HepG2 (cell line): ENCODE results near the gene CARD19. TPM values are rescaled to one million over a fixed set of nuclear protein-coding genes. Genes with fewer than 3 reads are reported as not detected.

Source experiments
- ATAC-seq: fragments of 200-7000 bp; cut with Tn5 transposase; 3 replicates; pipeline ENCODE4 v1.9.1; 2020; ENCODE audit warnings: mild to moderate bottlenecking, moderate library complexity
- BruUV-seq: library from RNA; stranded (reverse); fragments of 400-500 nt; replicated peaks from 2 replicates; lab custom pipeline; 2021; lab: Mats Ljungman, UMichigan
- CTCF ChIA-PET: fragments of 300-600 bp; formaldehyde crosslinking; extraction: SDS; loops from one replicate; lab custom pipeline; 2021; ENCODE audit warnings: low total read pairs, inconsistent platforms, low intra/inter-chr PET ratio; lab: Yijun Ruan, JAX
- POLR2A ChIA-PET: fragments of 350-600 bp; sonication (Branson Sonifier 250); formaldehyde crosslinking; loops from one replicate; lab custom pipeline; 2020; ENCODE audit warnings: antibody characterized with exemption, inconsistent platforms; lab: Yijun Ruan, JAX
- DNase-seq: peaks from one replicate; pipeline ENCODE4 v3.0.0-alpha.2; 2015; ENCODE audit warnings: low spot score
- FAIRE-seq: peaks from 3 replicates; lab custom pipeline; 2011; peaks lifted over from hg19 to GRCh38; lab: Jason Lieb, UNC
- H2AFZ ChIP-seq: one replicate; pipeline ENCODE4 v1.6.1; 2011; ENCODE audit warnings: low read length, inconsistent platforms
- H3K27ac ChIP-seq: fragments of 300-600 bp; 3 replicates; pipeline ENCODE4 v1.8.0; 2011; ENCODE audit warnings: mixed run types, mild to moderate bottlenecking, mixed read lengths, low read length, inconsistent platforms; ENCODE audit not compliant: insufficient read depth; ENCODE audit errors: extremely low read length
- H3K27me3 ChIP-seq, 2 experiments: fragments of 200-600 bp in 1 of 2; 2 replicates in 1 of 2; 3 replicates in 1 of 2; pipeline versions ENCODE4 v1.6.0 to v1.8.0; 2011; ENCODE audit warnings: low read length in 2 of 2, mild to moderate bottlenecking in 2 of 2, moderate library complexity in 2 of 2, inconsistent platforms in 1 of 2; ENCODE audit not compliant: insufficient read depth in 2 of 2, control insufficient read depth in 1 of 2
- H3K36me3 ChIP-seq, 2 experiments: fragments of 200-600 bp in 1 of 2; replicated peaks in 1 of 2; 2 replicates in 1 of 2; 3 replicates in 1 of 2; pipeline versions ENCODE4 v1.5.1 to v1.8.0; 2011; ENCODE audit warnings: low read length in 2 of 2, inconsistent platforms in 1 of 2; ENCODE audit not compliant: insufficient read depth in 2 of 2, control insufficient read depth in 1 of 2
- H3K4me1 ChIP-seq: 2 replicates; pipeline ENCODE4 v1.5.1; 2012; ENCODE audit warnings: low read length, inconsistent platforms; ENCODE audit not compliant: insufficient read depth
- H3K4me2 ChIP-seq: 2 replicates; pipeline ENCODE4 v1.6.0; 2011; ENCODE audit warnings: low read depth, low read length, inconsistent platforms
- H3K4me3 ChIP-seq, 3 experiments: fragments of 200-600 bp in 1 of 3; sonication (generic), shearing (Covaris generic) in 1 of 3; replicated peaks in 1 of 3; 2 replicates each; pipeline ENCODE4 v1.5.1; 2011 to 2016; ENCODE audit warnings: low read length in 3 of 3, inconsistent platforms in 2 of 3, low read depth in 2 of 3, mild to moderate bottlenecking in 2 of 3, control low read depth in 1 of 3, mixed read lengths in 1 of 3; ENCODE audit not compliant: insufficient read depth in 1 of 3
- H3K79me2 ChIP-seq: one replicate; pipeline ENCODE4 v1.6.1; 2011; ENCODE audit warnings: low read length, inconsistent platforms; ENCODE audit not compliant: insufficient read depth
- H3K9ac ChIP-seq: 2 replicates; pipeline ENCODE4 v1.6.0; 2011; ENCODE audit warnings: mild to moderate bottlenecking, low read depth, low read length, inconsistent platforms; ENCODE audit not compliant: insufficient read depth
- H3K9me3 ChIP-seq: 2 replicates; pipeline ENCODE4 v1.5.1; 2012; ENCODE audit warnings: mild to moderate bottlenecking, low read length
- H4K20me1 ChIP-seq: 2 replicates; pipeline ENCODE4 v1.6.0; 2011; ENCODE audit warnings: inconsistent platforms, mild to moderate bottlenecking, low read length, moderate library complexity; ENCODE audit not compliant: insufficient read depth
- E2F5 ChIP-seq: sonication (generic); formaldehyde crosslinking; conservative IDR thresholded peaks from 2 replicates; pipeline ENCODE4 v1.4.0; 2020; ENCODE audit warnings: missing genetic modification reagents
- ELK4 ChIP-seq: sonication (generic); formaldehyde crosslinking; IDR thresholded peaks from 2 replicates; pipeline ENCODE4 v1.9.0; 2021; ENCODE audit warnings: missing genetic modification reagents, borderline replicate concordance
- GLMP ChIP-seq: sonication (generic); formaldehyde crosslinking; IDR thresholded peaks from 2 replicates; pipeline ENCODE4 v1.9.0; 2021; ENCODE audit warnings: missing genetic modification reagents, mild to moderate bottlenecking, borderline replicate concordance
- KAT2B ChIP-seq: fragments of 150-350 bp; IDR thresholded peaks from 2 replicates; pipeline ENCODE4 v1.6.1; 2014; ENCODE audit warnings: low read depth, low read length, borderline replicate concordance
- KLF9 ChIP-seq: IDR thresholded peaks from 2 replicates; pipeline ENCODE4 v1.6.1; 2016; ENCODE audit warnings: low read depth
- MYC ChIP-seq: sonication (generic); formaldehyde crosslinking; IDR thresholded peaks from 2 replicates; pipeline ENCODE4 v1.9.0; 2021; ENCODE audit warnings: missing genetic modification reagents, borderline replicate concordance
- SAFB2 ChIP-seq: sonication (generic); formaldehyde crosslinking; IDR thresholded peaks from 2 replicates; pipeline ENCODE4 v1.5.1; 2020; ENCODE audit warnings: missing genetic modification reagents, low read depth, mild to moderate bottlenecking, borderline replicate concordance
- SAP130 ChIP-seq: IDR thresholded peaks from 2 replicates; pipeline ENCODE4 v1.6.1; 2016; ENCODE audit warnings: low read depth
- SOX6 ChIP-seq, 2 experiments: fragments of 450-650 bp in 1 of 2; sonication (generic) in 1 of 2; formaldehyde crosslinking in 1 of 2; IDR thresholded peaks; 2 replicates each; pipeline versions ENCODE4 v1.4.0 to v1.6.1; 2017 to 2020; ENCODE audit warnings: antibody characterized with exemption in 1 of 2, mild to moderate bottlenecking in 1 of 2, missing genetic modification reagents in 1 of 2
- SRSF9 ChIP-seq: fragments of 200-400 bp; formaldehyde crosslinking; IDR thresholded peaks from 2 replicates; pipeline ENCODE4 v1.6.1; 2018; ENCODE audit warnings: borderline replicate concordance, mild to moderate bottlenecking, low read depth, low read length; ENCODE audit not compliant: insufficient read depth, poor library complexity, severe bottlenecking
- THAP11 ChIP-seq: IDR thresholded peaks from 2 replicates; pipeline ENCODE4 v1.6.1; 2016; ENCODE audit warnings: missing biosample characterization, missing genetic modification reagents
- ZFP36L2 ChIP-seq: sonication (generic); formaldehyde crosslinking; IDR thresholded peaks from 2 replicates; pipeline ENCODE4 v1.4.0; 2020; ENCODE audit warnings: missing genetic modification reagents
- ZMYM3 ChIP-seq: sonication (generic); formaldehyde crosslinking; IDR thresholded peaks from 2 replicates; pipeline ENCODE4 v1.5.1; 2020; ENCODE audit warnings: mild to moderate bottlenecking, missing genetic modification reagents
- ZNF138 ChIP-seq: sonication (generic); formaldehyde crosslinking; IDR thresholded peaks from 2 replicates; pipeline ENCODE4 v1.5.0; 2020; ENCODE audit warnings: mild to moderate bottlenecking, low read depth, missing genetic modification reagents
- ZNF382 ChIP-seq: sonication (generic); formaldehyde crosslinking; IDR thresholded peaks from 2 replicates; pipeline ENCODE4 v1.5.0; 2020; ENCODE audit warnings: missing genetic modification reagents, mild to moderate bottlenecking, borderline replicate concordance
- ZNF749 ChIP-seq: sonication (generic); formaldehyde crosslinking; IDR thresholded peaks from 2 replicates; pipeline ENCODE4 v1.8.0; 2022; ENCODE audit warnings: mild to moderate bottlenecking, missing genetic modification reagents, moderate library complexity, borderline replicate concordance
- ZNF75D ChIP-seq: sonication (generic); formaldehyde crosslinking; IDR thresholded peaks from 2 replicates; pipeline ENCODE4 v1.8.1; 2023; ENCODE audit warnings: missing genetic modification reagents, mild to moderate bottlenecking, borderline replicate concordance
- ZNF776 ChIP-seq: sonication (generic); formaldehyde crosslinking; IDR thresholded peaks from 2 replicates; pipeline ENCODE4 v1.4.0; 2020; ENCODE audit warnings: mild to moderate bottlenecking, missing genetic modification reagents
- ZNF780A ChIP-seq: sonication (generic); formaldehyde crosslinking; IDR thresholded peaks from 2 replicates; pipeline ENCODE4 v1.8.0; 2022; ENCODE audit warnings: mild to moderate bottlenecking, missing genetic modification reagents, moderate library complexity
- WGBS: methylation state at CpG from one replicate; pipeline ENCODE4 v1.1.6; 2017; ENCODE audit warnings: low lambda C conversion rate; 5-methylcytosine and 5-hydroxymethylcytosine counted together
- in situ Hi-C: cut with HindIII; loops from 2 replicates; pipeline ENCODE4 v1.10.0; 2017; ENCODE audit warnings: low pct_unique_long_range_greater_than_20kb; ENCODE audit not compliant: extremely low pct_ligation_motif_present
- intact Hi-C: fragments of 100-400 bp; cut with micrococcal nuclease; formaldehyde crosslinking; loops from one replicate; pipeline ENCODE4 v1.10.0; 2022; ENCODE audit not compliant: unreplicated experiment
- polyA plus RNA-seq, 8 experiments: library from polyadenylated mRNA; depleted of rRNA in 3 of 8; stranded (reverse) in 7 of 8; unstranded in 1 of 8; fragments of >200 nt; fragmentation: Illumina TruSeq in 4 of 8; extraction: Trizol in 4 of 8; gene quantifications; 2 replicates each; pipeline versions ENCODE4 v1.2.1 to v1.2.3, GENCODE V29; 2011 to 2016; ENCODE audit warnings: low read depth in 4 of 8, missing spikeins in 1 of 8, mixed read lengths in 1 of 8; ENCODE audit not compliant: insufficient read depth in 1 of 8
- total RNA-seq, 5 experiments: library from RNA; depleted of rRNA; stranded (reverse); fragments of >200 nt; fragmentation: Illumina TruSeq; extraction: Trizol; gene quantifications; 2 replicates each; pipeline ENCODE4 v1.2.3, GENCODE V29; 2016; ENCODE audit warnings: low read depth in 1 of 5

CARD19 gene
- total and polyA plus RNA-seq, 2 of the 13 experiments (the other 11 are each of a cell fraction or from before 2014, with no cell fraction given): 18.4 to 47.2 TPM

DNA sequence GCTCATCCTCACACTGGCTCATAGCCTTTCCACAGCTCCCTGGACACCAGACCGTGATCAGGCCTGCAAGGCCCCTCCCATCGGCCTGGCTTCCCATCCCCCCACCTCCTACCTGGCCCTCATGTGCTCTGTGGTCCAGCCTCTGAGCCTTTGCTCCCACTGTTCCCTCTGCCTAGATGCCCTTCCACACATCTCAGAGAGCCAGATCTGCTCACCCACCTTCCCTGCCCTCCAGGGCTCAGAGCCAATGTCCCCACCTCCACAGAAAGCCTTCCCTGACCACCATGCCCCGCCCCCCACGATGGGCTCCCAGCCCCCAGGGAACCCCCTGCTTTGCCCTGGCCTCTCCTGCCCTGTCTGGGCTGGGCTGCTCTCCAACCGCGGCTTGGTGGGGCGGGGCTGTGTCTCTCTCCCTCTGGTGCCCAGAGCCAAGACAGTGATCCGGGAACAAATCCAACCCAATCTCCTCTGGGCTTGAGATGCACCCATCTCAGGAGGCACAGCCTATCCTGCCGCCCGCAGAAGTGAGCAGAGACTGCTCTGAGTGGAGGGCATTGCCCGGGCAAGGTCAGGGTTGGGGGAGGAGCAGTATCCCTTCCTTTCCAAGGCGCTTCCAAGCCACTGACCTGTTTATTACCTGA, 36.4 kb downstream of the CARD19 start (continued):
- TF ChIP-seq SOX6 (IDR thresholded peaks at IDR 0.05) (no peak), SOX6 (CRISPR knock-in tag; IDR thresholded peaks at IDR 0.05) (no peak), ZMYM3 (CRISPR knock-in tag) (peak; percentile 90), ZNF749 (0 out of 2 replicates have a peak, but pooled peaks have one; percentile 40), E2F5 (CRISPR knock-in tag) (no peak), ZNF780A (0 out of 2 replicates have a peak, but pooled peaks have one; percentile 2), ZNF138 (CRISPR knock-in tag) (no peak), SAFB2 (CRISPR knock-in tag) (no peak)

DNA sequence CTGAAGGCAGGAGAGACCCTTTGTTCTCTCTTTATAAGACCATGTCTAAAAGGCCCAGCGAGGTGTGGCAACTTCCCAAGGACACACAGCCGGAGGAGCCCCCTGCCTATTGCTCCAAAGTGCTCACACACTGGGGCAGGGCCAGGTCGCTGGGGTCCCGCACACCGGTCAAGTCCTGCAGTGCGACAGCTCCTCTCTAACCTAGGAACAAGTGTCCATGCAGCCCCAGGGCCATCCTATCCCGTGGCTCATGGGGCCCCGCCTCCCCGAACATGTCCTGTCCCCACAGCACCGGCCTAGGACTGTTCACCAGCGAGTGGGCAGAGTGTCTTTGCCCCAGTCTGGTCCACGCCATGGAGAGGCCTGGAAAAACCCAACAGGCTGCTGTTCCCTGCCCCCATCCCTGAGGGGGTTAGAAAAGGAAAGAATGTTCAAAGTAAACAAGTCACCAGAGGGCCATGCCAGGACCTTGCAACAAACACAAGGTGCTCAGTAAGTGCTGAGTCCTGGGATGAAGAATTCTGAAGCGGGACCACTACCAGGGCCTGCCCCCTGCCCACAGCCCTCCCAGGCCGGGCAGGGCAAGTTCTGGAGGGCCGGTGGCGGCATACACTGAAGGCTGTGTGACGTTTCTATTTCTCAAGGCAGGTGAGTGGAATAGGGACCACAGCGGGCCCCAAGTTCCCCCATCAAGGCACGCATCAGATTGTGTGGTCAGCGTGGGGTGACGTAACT, 37.1 kb downstream of the CARD19 start:
- peaks cover 54% of the 10 kb centered on the region for H3K79me2 ChIP-seq
- H3K27me3 ChIP-seq: peaks cover 1 to 6% of the 10 kb centered on the region in 2 experiments; a peak in 1 of 5 replicates
- ATAC-seq: peak; percentile 24
- H3K4me3 ChIP-seq: peak overlapping the region; percentile 85 to 96 (median 92)
- peaks cover 5 to 6% of the 10 kb centered on the region in 2 experiments; a peak in 3 of 5 replicates for H3K36me3 ChIP-seq
- in situ Hi-C loops (no loop called here), intact Hi-C loops (no loop called here)
- WGBS: 0% methylated on average over 8 of the region's 21 CpGs
- no peak for FAIRE-seq
- ChIA-PET POLR2A (interaction anchor here (1.1 to 7.5 kb wide), 14 partner anchors 10 to 433 kb away, joined by 3 to 195 read pairs (median 9); partner anchors contain the start of genes CARD19 and FAM120AOS), CTCF (no interaction called here)
- TSS peak; percentile 65 for BruUV-seq
- H2AFZ ChIP-seq: no peak overlapping the region
- DNase-seq: peak; percentile 72
- no peaks in the 10 kb centered on the region for H3K9me3 ChIP-seq
- H3K9ac ChIP-seq: peak overlapping the region; percentile 99
- peak overlapping the region; percentile 98 for H3K4me2 ChIP-seq
- no peaks in the 10 kb centered on the region for H4K20me1 ChIP-seq
- peak overlapping the region; percentile 99 for H3K27ac ChIP-seq
- H3K4me1 ChIP-seq: peaks cover 84% of the 10 kb centered on the region
- no peak for TF ChIP-seq SAP130 (CRISPR knock-in tag)
- TF ChIP-seq ZNF75D (CRISPR knock-in tag): no peak
- no peak for TF ChIP-seq KLF9
- no peak for TF ChIP-seq KAT2B
- no peak for TF ChIP-seq SRSF9
- no peak for TF ChIP-seq ZFP36L2 (CRISPR knock-in tag)
- TF ChIP-seq MYC (CRISPR knock-in tag): no peak; the same call in 1 of the 2 replicates
- no peak for TF ChIP-seq ELK4 (CRISPR knock-in tag)
- TF ChIP-seq GLMP (CRISPR knock-in tag): no peak
- no peak for TF ChIP-seq THAP11 (CRISPR knock-in tag)
- TF ChIP-seq ZNF776 (CRISPR knock-in tag): no peak
- TF ChIP-seq ZNF382: no peak
